ENCODE data around the gene HEYL.

DNA sequence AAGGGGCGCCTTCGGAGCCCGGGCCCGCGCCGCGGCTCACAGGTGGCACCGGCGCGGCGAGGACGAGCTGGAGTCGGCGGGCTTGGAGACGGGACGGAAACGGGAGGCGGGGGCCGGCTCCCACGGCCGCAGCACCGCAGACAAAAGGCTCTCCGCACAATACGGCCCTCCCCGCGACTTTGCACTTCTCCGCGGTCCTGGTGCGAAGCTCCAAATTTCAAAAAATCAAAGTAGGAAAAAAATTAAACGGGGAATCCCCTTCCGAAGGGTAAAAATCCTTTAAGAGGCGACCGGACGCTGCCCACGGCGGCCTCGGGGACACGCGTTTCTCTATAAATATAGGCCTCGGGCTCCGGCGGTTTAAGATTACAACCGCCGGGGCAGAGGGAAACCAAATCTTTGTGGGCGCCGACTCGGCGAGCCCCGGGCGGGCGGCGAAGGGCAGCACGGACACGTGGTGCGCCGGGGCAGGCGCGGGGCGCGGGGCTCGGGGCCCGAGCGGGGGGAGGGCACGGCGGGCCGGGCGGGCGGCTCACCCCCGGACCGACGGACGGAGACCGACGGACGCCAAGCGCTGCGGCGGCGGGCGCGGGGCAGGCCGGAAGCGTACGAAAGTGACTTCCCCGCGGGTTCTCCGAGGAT lies 63.3 kb downstream of the HEYL start:
- TF ChIP-seq CTCF (IDR thresholded peaks at IDR 0.05), result no peak
- no peak for TF ChIP-seq POLR2A (IDR thresholded peaks at IDR 0.05)
- TF ChIP-seq POLR2AphosphoS5 (IDR thresholded peaks at IDR 0.05), result no peak
- TF ChIP-seq EP300 (IDR thresholded peaks at IDR 0.05), result no peak

All from sigmoid colon (tissue), 4 donors.